GM19395 (cell line): ENCODE results near the gene AJAP1.
"Not testable (repeated sequence)": the region's sequence is repeated elsewhere in the genome, so short reads cannot be mapped to it uniquely, and the experiment has no call there.

Source experiments
- ATAC-seq: cut with Tn5 transposase; IDR thresholded peaks from one replicate; pipeline ENCODE4 v1.9.1; 2021; ENCODE audit warnings: mild to moderate bottlenecking, moderate library complexity; ENCODE audit not compliant: unreplicated experiment

AJAP1 gene, protein sequence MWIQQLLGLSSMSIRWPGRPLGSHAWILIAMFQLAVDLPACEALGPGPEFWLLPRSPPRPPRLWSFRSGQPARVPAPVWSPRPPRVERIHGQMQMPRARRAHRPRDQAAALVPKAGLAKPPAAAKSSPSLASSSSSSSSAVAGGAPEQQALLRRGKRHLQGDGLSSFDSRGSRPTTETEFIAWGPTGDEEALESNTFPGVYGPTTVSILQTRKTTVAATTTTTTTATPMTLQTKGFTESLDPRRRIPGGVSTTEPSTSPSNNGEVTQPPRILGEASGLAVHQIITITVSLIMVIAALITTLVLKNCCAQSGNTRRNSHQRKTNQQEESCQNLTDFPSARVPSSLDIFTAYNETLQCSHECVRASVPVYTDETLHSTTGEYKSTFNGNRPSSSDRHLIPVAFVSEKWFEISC

DNA sequence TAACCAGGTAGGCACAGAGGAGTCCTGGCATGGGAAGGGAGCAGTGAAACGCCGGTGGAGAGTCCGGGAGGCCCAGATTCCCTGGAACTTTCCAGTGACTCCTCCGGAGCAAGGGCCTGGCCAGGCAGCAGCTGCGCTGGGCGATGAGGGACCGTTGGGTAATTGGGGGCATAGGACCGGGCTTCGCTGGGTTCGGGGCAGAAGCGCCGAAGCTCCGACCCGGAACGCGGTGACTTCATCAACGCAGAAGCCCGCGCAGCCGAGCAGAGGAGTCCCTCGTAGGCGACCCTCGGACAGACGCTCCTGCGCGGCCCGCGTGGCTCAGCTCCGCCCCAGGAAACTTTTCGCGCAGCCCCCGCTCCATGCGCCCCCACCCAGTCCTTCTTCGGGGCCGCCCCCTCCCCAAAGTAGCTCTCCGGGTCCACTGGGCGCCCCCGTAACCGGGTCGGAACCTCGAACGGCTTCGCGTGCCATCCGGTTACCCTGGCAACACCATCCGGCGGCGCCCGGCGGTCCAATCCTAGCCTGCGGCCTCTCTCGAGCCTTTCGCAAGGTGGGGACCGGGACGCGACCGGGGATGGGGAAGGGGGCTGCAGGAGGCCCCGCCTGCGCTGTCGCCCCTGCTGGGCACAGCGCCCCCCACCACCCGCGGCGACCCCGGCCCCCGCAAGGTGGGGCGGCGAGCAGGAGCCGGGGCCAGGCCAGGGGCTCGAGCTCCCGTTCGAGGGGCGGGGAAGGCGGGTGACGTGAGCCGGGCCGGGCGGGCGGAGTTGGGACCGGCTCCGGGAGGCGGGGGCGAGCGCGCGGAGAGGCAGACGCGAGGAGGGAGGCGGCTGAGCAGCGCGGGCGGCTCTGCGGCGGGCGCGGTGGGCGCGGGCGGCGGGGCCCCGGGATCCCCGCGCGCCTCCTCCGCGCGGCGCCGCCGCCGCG lies at the start of gene AJAP1:
AJAP1 (plus strand) TSS at position 814 of the 930 bp plus-strand sequence. CDS start 817 bp downstream, outside the sequence.
- ATAC-seq: no peak

DNA sequence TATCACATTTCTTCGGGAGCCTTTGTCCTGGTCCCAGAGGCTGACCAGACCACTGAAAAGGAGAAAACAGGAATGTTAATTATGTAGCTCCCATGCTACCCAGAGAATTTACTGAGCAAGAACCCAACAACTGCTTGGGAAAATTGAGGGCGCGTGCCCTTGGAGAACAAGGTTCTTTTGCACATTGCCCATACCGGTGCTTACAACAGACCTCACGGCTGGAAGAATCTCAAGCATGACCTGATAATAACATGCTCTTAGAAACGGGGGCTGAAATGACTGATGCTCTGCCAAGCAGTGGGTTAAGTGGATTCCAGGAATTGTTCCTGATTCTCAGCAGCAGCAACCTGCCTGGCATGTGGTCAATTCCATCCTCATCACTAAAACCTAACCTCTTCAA lies 49.3 kb upstream of the AJAP1 start:
- ATAC-seq: no peak

DNA sequence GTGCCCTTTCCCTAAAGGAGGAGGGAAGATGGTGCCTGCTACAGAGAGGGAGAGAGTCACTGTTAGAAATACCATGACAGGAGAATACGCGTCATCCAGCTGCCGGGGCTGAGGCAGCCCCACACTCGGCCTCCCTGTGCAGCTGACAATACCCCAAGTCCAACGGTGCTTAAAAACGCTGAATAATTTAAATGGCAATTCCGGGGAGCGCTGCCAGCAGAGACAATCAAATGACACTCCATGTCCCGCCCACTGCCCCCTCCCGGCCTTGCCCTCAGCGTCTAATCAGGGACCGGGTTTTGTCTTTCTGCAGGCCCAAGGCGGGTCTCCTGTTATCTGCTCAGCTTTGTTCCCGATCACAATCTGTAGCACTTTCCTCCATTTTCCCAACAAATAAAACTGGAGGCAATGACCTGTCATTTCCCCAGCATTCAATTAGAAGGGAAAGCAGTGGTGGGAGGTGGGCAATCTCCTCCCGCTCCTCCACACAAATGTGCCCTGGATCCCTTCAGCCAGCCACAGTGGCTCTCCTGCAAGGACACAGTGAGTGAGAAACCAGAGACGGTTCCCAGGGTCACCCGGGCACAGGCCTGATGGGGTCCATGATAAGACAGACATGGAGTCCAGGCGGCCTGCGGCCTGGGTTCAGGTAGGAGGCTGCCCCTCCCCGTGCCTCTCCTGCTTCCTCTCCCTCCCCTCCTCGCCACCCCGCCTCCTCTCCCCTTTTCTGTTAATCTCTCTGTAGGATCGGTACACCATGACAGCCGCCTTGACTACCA lies 42.7 kb upstream of the AJAP1 start:
- ATAC-seq: no peak

DNA sequence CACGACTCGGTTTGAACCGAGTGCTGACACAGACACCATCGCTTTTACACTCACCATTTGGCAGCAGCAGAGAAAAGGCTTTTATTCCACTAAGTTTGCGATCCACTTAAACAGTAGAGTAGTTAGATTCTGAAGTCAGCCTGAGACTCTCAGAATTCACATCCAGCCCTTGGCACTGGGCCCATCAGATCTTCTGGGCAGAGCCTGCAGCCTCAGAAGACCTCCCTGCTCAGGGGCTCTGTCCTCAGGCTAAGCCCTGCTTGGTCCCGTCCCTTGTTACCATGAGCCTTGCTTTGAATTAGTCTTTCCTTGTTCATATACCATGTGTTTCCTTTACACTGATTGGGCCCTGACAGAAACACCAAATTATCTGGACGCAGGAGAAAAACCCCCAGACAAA lies 41.4 kb upstream of the AJAP1 start:
- no peak for ATAC-seq

DNA sequence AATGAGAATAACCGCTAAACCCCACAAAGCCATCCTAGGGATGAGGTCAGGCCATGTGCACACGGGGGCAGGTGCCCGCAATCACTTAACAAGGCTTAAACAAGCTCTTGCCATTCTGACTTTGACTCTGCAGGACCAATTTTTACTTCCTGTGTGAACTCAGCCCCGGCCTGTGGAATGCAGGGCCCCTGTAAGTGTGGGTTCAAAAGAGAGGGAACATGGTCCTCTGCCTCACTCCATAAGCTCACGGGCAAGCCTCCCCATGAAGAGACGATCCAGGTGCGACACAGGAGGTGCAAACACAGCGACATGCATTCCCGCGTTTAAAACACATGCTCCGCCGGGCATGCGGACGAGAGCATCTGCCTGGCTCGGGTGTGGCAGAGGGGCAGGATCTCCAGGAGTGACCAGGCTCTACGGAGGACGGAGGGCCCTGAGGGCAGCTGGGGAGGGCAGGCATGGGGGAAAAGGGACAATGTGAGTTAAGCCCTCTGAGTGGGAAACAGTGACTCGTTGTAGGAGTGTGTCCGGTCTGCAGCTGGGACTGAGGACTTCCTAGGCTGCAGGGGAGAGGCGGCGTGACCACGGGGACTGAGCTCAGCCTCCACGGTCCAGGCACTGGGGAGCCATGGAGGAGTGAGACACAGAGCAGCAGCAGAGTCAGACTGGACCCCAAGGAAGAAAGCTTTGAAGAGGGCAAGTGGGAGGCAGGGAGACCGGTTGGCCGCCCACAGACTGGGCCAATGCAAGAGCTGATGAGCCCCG lies 40.6 kb upstream of the AJAP1 start:
- no peak for ATAC-seq

DNA sequence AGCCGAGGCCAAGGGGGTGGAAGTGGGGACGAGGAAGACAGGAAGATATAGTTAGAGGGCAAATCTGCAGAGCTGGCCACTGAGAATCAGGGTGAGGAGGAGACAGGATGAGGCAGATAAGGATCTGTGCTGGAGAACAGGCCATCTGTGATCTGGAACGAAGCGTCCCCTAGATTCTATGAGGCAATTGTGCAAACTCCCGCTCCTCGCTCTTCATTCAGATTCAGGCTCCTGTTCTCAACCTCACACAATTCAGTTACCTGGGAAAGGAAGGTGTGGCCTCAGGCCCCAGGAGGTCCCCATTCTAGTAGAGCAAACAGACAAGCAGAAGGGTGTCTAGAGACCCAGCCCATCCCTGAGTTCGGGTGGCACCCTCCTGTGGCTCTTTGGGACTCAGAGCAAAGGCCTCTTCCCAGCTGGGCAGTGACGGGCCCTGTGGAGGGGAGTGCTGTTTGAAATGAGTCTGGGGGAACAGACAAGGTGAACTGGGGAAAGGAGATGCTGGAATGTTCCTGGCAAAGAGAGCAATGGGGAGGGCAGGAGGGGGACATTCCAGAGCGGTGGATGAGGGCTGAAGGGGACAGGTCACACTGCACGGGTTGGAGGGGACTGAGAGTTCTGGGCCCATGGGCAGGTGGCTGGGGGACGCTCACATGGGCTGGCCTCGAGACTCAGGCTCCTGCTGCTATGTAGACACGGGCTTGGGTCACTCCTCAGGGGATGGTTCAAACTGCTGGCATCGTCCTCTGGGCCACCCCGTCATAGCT lies 39.9 kb upstream of the AJAP1 start:
- ATAC-seq: no peak

DNA sequence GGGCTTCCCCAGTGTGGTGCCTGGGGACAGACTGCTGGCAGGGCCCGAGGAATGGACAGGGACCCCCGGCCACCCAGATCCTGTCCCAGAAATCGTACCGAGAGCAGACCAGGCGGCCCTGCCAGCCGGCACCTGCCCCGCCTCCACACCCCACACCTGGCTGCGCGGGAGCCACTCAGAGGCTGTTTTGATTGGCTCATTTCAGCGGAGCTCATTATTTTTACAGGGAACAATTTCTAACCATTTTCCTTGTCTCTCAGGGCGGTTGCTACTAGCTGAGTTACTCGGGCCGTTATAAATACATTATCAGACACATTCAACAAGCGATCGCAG lies 39.3 kb upstream of the AJAP1 start:
- ATAC-seq: no peak

DNA sequence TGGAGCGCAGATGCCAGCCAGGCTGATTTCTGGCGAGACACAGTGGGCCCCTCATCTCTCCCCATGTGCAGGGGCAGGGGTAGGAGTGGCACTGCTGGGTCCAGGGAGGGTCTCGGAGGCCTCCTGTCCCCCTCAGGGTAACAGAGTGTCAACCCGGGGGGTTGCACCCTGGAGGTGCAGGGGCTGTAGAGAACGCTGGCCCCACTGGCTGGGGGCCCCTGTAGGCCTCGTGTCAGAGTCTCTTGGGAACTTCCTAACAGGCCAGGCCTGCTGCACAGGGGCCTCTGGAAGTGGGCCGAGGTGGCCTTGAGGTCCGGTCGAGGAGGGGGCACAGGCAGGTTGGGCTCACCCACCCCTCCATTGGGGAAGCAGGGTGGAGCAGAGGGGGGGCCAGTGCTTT lies 38.9 kb upstream of the AJAP1 start:
- ATAC-seq: no peak

DNA sequence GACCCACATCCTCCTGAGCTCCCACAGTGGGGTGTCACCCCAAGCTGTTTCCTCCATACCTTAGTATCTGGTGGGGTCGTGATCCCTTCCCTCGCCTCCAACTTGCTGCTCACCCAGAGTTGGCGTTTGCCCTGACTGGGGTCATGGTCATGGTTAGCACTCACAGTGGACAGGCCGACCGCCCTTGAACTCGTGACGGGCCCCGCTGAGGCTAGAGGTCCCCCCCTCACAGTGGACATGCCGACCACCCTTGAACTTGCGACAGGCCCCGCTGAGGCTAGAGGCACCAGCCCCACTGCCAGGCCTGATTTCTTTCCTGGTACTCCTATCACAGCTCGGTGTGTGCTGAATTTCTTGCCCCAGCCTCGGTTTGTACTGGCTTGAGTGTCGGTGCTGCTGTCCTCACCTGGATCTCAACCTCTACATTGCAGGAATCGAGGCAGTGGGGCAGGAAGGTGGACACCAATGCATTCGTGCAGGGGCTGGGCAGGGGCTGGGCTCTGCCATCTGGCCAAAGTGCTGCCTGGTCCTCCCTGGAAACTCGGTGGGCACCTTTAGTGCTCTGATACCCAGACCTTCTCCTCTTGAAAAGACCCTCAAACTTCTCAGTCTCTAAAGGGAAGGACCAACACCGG lies 37.5 kb upstream of the AJAP1 start:
- no peak for ATAC-seq

DNA sequence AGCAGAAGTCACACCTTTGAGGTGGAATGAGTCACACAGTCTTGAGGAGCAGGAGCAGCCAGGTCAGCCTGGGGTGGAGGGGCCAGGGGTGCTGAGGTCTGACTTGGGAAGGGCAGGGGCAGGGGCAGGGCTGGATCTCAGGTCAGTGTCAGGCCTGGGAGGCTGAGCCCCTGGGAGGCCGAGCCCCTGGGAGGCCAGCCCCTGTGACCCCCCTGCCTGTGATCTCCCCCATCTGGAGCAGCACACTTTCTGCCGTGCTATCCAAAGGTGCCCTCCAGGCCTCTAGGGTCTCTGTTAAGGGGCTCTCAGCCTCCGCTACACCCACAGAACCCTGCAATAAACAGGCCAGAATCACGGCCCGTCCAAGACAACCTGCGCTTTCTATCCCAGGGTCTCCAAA lies 36.9 kb upstream of the AJAP1 start:
- no peak for ATAC-seq

DNA sequence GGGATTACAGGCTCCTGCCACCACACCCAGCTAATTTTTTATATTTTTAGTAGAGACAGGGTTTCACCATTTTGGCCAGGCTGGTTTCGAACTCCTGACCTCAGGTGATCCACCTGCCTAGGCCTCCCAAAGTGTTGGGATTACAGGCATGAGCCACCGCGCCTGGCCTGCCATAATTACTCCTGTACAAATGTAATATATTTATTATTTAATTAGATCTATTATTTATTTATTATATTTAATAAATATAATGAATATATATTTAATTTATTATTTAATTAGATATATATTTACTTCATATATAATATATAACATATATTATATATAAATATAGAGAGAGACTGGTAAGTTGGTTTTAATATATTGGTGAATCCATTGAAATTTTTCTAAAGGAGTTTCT lies 35.6 kb upstream of the AJAP1 start:
- ATAC-seq: not testable (repeated sequence)

DNA sequence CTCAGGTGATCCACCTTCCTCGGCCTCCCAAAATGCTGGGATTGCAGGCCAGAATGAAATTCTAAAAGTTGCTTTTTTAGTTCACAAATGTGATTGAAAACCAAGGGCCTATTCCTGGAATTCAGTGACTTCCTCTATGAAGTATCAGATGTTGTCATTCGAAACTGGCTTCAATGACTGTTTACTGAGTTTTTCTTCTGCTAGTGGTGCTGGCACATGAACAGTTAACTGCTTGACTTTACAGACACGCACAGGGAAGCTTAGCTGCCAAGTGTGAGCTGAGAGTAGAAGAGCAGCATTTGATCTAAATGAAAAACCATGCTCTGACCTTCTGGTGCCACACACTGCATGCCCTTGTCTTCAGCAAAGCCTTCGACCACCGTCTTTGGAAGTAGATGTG lies 32.8 kb upstream of the AJAP1 start:
- no peak for ATAC-seq

DNA sequence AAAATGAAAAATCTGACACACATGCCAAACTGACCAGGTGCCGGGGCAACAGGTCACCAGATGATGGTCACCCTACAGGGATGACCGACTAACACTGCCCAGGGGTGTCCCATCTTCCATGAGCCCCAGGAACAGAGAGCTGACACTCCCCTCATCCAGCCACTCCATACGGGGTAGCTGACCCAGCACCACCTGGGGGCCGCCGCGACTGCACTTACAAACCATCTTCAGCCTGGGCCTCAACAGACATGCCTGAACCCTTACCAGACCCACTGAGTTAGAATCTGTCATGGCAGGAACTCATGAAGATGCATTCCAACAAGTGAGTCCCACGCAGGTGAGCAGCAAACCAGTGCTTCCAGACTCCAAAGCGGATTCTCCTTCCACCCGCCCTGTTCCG lies 31.6 kb upstream of the AJAP1 start:
- no peak for ATAC-seq

DNA sequence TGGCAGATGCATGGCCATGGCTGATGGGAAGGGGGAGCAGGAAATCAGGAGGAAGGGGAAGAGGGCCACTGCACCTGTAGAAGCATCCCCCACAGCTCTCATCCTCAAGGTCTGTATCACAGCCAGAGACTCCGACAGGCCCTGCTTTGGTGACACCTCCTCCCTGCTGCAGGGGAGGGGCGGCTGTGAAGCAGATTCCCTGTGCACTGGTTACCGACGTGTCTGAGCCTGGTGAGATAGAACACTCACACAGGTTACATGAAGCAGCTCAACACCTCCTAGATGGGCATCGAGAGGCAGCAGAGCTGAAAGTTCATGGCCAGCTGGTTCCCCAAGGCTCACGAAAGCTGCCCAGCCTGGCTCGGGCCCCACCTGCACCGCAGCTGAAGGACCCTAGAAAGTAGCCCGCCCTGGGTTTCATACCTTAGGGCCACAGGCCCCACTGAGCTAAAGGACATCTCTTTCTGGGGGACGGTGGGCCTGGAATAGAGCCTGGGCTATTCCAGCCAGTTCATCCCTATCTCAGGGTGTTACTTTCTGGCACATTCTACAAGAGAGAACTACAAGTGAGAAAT lies 30.2 kb upstream of the AJAP1 start:
- ATAC-seq: no peak

DNA sequence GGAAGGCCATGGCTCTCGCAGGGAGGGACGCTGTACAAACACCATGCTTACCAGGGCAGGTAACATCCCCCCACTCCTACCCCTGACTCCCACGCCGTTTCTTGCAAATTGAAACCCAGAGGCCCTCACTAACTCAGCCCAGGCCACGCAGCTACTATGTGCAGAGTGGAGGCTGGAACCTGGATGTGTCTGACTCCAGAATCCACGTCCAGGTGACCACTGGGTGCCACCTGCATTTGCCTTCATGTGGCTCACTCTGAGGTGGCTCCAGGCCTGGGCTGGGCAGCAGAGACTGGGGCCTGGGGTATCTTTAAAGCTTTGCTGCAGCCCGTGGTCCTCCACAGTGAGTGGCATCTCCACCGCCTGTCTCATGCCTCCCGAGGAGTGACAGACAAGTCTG lies 29.6 kb upstream of the AJAP1 start:
- ATAC-seq: no peak

DNA sequence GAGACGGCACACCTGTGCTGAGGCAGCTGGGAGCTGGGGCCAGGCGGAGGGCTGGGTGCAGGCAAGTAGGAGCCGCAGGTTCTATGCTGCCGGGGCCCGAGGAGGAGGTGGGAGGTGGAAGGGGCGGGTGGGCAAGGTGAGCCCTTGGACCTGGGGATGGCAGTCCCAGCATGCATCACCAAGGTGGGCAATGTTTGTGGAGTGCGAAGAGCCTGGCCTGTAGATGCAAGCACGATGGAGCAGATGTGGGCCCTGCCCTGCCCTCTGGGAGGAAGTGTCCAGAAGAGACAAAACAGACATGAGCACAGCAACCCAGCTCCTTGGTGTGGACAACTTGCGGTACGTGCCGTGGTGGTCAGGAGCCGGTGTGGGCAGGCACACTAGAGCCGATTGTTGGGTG lies 28.3 kb upstream of the AJAP1 start:
- no peak for ATAC-seq

DNA sequence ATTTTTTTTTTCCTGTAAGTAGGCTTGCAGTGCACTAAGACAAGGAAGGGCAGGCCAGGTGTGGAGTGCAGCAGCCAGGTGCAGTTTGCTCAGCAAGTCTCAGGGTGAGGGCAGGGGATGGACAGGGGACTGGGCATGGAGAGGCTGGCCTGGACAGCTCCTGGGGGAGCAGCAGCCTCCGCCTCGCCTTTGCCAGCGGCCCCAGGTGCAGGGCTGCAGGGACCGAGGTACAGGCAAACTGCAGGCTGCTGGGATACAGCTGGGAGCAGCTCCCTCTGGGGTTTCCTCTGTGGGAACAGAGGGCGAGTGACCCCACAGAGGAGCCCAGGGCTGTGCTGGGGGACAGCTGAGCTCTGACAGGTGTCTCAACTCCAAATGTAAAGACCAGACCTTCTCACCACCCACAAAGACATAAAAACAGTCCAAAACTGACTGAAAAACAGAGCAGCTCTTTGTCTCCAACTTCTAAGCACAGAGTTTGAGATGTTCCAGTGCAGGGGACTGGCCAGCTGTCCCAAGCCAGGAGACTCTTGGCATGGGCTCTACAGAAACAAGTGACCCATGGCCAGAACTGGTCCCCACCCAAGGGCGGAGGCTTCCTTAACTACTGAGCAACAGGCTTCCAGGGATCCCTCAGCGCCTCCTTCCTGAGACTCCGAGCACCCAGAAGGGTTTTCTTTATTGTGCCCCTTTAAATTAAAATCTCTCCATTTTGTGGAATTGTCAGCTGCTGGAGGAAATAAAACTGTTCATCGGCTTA lies 27.7 kb upstream of the AJAP1 start:
- no peak for ATAC-seq

DNA sequence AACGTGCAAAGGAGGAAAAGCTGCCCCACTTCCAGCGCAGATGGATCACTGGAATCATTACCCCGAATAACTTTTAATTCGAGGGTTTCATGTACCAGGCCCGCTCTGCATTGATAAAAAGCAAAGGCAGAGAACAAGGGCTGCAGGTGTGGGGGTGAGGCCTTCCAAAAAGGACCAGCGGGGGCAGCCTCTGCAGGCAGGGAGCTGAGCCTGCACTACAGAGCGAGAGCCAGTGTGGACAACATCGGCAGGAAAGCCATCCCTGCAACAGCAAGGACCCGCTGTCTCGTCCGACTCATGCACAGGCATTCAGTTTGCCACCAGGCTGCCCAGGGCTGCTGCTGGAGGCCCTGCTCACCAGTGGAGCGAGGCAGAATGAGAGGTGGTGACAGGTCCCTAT lies 27.1 kb upstream of the AJAP1 start:
- no peak for ATAC-seq
